ENCODE data around the gene GLS. TPM values are rescaled to one million over a fixed set of nuclear protein-coding genes. Genes with fewer than 3 reads are reported as not detected.

GLS gene
- total and polyA plus RNA-seq, 4 donors = 31.1 to 318 (median 104) TPM

- WGBS, 2 donors = 90 to 98% methylated on average over 1 of the region's 1 CpG
- peaks cover 0 to 5% (median 0%) of the 10 kb centered on the region in 5 donors for H3K4me1 ChIP-seq (ENCODE audit: control insufficient read depth in 5 of 5, insufficient read depth in 5 of 5, low read length in 5 of 5)
- H3K9me3 ChIP-seq (ENCODE audit: control insufficient read depth in 4 of 4, insufficient read depth in 3 of 4, low read length in 3 of 4) = no peaks in the 10 kb centered on the region
- DNase-seq = no peak
- no peak for TF ChIP-seq CTCF (IDR thresholded peaks at IDR 0.05; ENCODE audit: control extremely low read depth, extremely low read depth)
- no peak overlapping the region for H3K4me3 ChIP-seq
- no peak overlapping the region for H3K9ac ChIP-seq (ENCODE audit: insufficient read depth in 1 of 2, low read length in 2 of 2)
- no peaks in the 10 kb centered on the region for H3K27me3 ChIP-seq (ENCODE audit: control insufficient read depth in 3 of 3, insufficient read depth in 3 of 3, low read length in 2 of 3)
- no peaks in the 10 kb centered on the region for H3K36me3 ChIP-seq (ENCODE audit: control insufficient read depth in 4 of 4, insufficient read depth in 4 of 4, low read length in 4 of 4)
- no peak for ATAC-seq (ENCODE audit: insufficient read depth, low FRiP score)
- no peak overlapping the region for H3K27ac ChIP-seq (ENCODE audit: low read depth in 1 of 2, low read length in 1 of 2)
These were observed 38.0 kb upstream of the GLS start for GRCh38 chr2:190842606-190843104.

- TF ChIP-seq CTCF (IDR thresholded peaks at IDR 0.05; ENCODE audit: control extremely low read depth, extremely low read depth) = no peak
- DNase-seq = no peak
- Histone ChIP-seq H3K4me1 (ENCODE audit: control insufficient read depth in 5 of 5, insufficient read depth in 5 of 5, low read length in 5 of 5) (peaks cover 0 to 6% (median 0%) of the 10 kb centered on the region in 5 donors), H3K9me3 (ENCODE audit: control insufficient read depth in 4 of 4, insufficient read depth in 3 of 4, low read length in 3 of 4) (no peaks in the 10 kb centered on the region), H3K27ac (ENCODE audit: low read depth in 1 of 2, low read length in 1 of 2) (no peak overlapping the region), H3K9ac (ENCODE audit: insufficient read depth in 1 of 2, low read length in 2 of 2) (no peak overlapping the region), H3K27me3 (ENCODE audit: control insufficient read depth in 3 of 3, insufficient read depth in 3 of 3, low read length in 2 of 3) (no peaks in the 10 kb centered on the region), H3K36me3 (ENCODE audit: control insufficient read depth in 4 of 4, insufficient read depth in 4 of 4, low read length in 4 of 4) (no peaks in the 10 kb centered on the region), H3K4me3 (no peak overlapping the region)
- no peak for ATAC-seq (ENCODE audit: insufficient read depth, low FRiP score)
- WGBS, 2 donors = 78 to 96% methylated on average over 3 of the region's 3 CpGs
These were observed 36.5 kb upstream of the GLS start for GRCh38 chr2:190843890-190844699.

GRCh38 chr2:190844700-190845401, 35.8 kb upstream of the GLS start:
- ATAC-seq (ENCODE audit: insufficient read depth, low FRiP score) (no peak), DNase-seq (no peak)
- Histone ChIP-seq H3K36me3 (ENCODE audit: control insufficient read depth in 4 of 4, insufficient read depth in 4 of 4, low read length in 4 of 4) (no peaks in the 10 kb centered on the region), H3K4me1 (ENCODE audit: control insufficient read depth in 5 of 5, insufficient read depth in 5 of 5, low read length in 5 of 5) (peaks cover 0 to 6% (median 0%) of the 10 kb centered on the region in 5 donors), H3K9me3 (ENCODE audit: control insufficient read depth in 4 of 4, insufficient read depth in 3 of 4, low read length in 3 of 4) (no peaks in the 10 kb centered on the region), H3K27me3 (ENCODE audit: control insufficient read depth in 3 of 3, insufficient read depth in 3 of 3, low read length in 2 of 3) (no peaks in the 10 kb centered on the region), H3K27ac (ENCODE audit: low read depth in 1 of 2, low read length in 1 of 2) (no peak overlapping the region), H3K4me3 (no peak overlapping the region), H3K9ac (ENCODE audit: insufficient read depth in 1 of 2, low read length in 2 of 2) (no peak overlapping the region)
- 90 to 96% methylated on average over 4 of the region's 4 CpGs for WGBS, 2 donors
- no peak for TF ChIP-seq CTCF (IDR thresholded peaks at IDR 0.05; ENCODE audit: control extremely low read depth, extremely low read depth)

Measured in lung (tissue), 12 donors.